Gastrocnemius medialis (tissue), 4 donors: Measurements from ENCODE around the gene HES1.

ENCODE experiments used
- POLR2A ChIP-seq, 2 donors: fragments of 450-650 bp; IDR thresholded peaks; one replicate each; pipeline ENCODE4 v1.6.1; 2017; ENCODE audit warnings: antibody characterized with exemption in 2 of 2, mild to moderate bottlenecking in 2 of 2, moderate library complexity in 2 of 2
- TF ChIP-seq, protein P1 (sequence below), 5 experiments: fragments of 450-650 bp in 3 of 5; fragments of 200-600 bp in 2 of 5; sonication (generic) in 2 of 5; IDR thresholded peaks in 4 of 5; conservative IDR thresholded peaks in 1 of 5; 1 replicate in 4 of 5; 2 replicates in 1 of 5; pipeline ENCODE4 v1.5.1; 2016 to 2019; ENCODE audit warnings: antibody characterized with exemption in 5 of 5, mild to moderate bottlenecking in 3 of 5, moderate library complexity in 3 of 5

DNA sequence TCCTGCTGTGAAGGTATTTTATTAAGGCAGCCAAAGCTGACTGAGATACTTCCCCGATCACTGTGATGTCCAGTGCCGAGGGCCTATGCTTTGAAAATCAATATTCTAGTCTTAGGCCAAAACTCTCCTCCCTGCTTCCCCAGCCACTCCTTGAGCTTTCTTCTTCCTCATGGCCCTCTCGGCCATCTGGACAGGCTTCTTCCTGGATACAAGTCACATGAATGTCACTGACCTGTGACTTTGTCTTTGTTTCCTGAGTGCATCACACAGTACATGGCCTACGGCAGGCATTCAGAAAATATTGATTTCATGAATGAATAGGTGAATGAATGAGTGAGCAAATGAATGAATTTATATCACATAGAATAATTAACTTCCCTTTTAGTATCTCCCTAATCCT, 24.6 kb upstream of the HES1 start:
- TF ChIP-seq, protein P1, sequence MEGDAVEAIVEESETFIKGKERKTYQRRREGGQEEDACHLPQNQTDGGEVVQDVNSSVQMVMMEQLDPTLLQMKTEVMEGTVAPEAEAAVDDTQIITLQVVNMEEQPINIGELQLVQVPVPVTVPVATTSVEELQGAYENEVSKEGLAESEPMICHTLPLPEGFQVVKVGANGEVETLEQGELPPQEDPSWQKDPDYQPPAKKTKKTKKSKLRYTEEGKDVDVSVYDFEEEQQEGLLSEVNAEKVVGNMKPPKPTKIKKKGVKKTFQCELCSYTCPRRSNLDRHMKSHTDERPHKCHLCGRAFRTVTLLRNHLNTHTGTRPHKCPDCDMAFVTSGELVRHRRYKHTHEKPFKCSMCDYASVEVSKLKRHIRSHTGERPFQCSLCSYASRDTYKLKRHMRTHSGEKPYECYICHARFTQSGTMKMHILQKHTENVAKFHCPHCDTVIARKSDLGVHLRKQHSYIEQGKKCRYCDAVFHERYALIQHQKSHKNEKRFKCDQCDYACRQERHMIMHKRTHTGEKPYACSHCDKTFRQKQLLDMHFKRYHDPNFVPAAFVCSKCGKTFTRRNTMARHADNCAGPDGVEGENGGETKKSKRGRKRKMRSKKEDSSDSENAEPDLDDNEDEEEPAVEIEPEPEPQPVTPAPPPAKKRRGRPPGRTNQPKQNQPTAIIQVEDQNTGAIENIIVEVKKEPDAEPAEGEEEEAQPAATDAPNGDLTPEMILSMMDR (IDR thresholded peaks at IDR 0.05 in 4 of 5, conservative IDR thresholded peaks at IDR 0.05 in 1 of 5) = no peak
- TF ChIP-seq POLR2A (IDR thresholded peaks at IDR 0.05) = no peak
